Activated CD8-positive, alpha-beta memory T cell treated with anti-CD3 and anti-CD28 coated beads for 4 hours (primary cell): Measurements from ENCODE around the gene TNFAIP1.

ENCODE experiments used
- DNase-seq, 2 donors: peaks; one replicate each; pipeline ENCODE4 v3.0.0-alpha.2; 2020; ENCODE audit warnings: low read depth in 2 of 2

Gene TNFAIP1

GRCh38 chr17:28345419-28346198, 10.0 kb downstream of the TNFAIP1 start:
- DNase-seq: no peak

GRCh38 chr17:28346199-28346580, 10.6 kb downstream of the TNFAIP1 start:
- no peak for DNase-seq

GRCh38 chr17:28346746-28347246, 11.2 kb downstream of the TNFAIP1 start:
- DNase-seq: no peak

GRCh38 chr17:28347261-28347891, 11.8 kb downstream of the TNFAIP1 start:
- no peak for DNase-seq

GRCh38 chr17:28348979-28349378, 13.4 kb downstream of the TNFAIP1 start:
- DNase-seq: no peak

- no peak for DNase-seq
Measured at GRCh38 chr17:28350271-28350670, 14.7 kb downstream of the TNFAIP1 start.

- DNase-seq: peak; percentile 91 to 93
Measured at GRCh38 chr17:28357061-28357900, 21.7 kb downstream of the TNFAIP1 start, which contains the start of gene POLDIP2. POLDIP2 (minus strand) TSS chr17:28357527; CDS start chr17:28357448, 79 bp downstream.

- no peak for DNase-seq
Measured at GRCh38 chr17:28357901-28358197, 22.3 kb downstream of the TNFAIP1 start.

- DNase-seq: no peak
Measured at GRCh38 chr17:28363186-28363585, 27.6 kb downstream of the TNFAIP1 start.

GRCh38 chr17:28363776-28364650, 28.5 kb downstream of the TNFAIP1 start:
- no peak for DNase-seq

- no peak for DNase-seq
Measured at GRCh38 chr17:28364665-28365363, 29.3 kb downstream of the TNFAIP1 start, which contains the start of gene SEBOX. SEBOX (minus strand) TSS chr17:28365199; CDS start chr17:28365151, 48 bp downstream.

- DNase-seq: no peak
Measured at GRCh38 chr17:28365487-28365886, 29.9 kb downstream of the TNFAIP1 start.

- no peak for DNase-seq
Measured at GRCh38 chr17:28366605-28367004, 31.0 kb downstream of the TNFAIP1 start.

- no peak for DNase-seq
Measured at GRCh38 chr17:28367641-28368305, 32.2 kb downstream of the TNFAIP1 start.

GRCh38 chr17:28368306-28368831, 32.8 kb downstream of the TNFAIP1 start:
- no peak for DNase-seq

GRCh38 chr17:28368915-28369683, 33.5 kb downstream of the TNFAIP1 start:
- DNase-seq: no peak

GRCh38 chr17:28369684-28370034, 34.1 kb downstream of the TNFAIP1 start:
- DNase-seq: no peak

- DNase-seq: no peak
Measured at GRCh38 chr17:28370035-28370743, 34.6 kb downstream of the TNFAIP1 start, which contains the start of gene VTN. VTN (minus strand) TSS chr17:28370307; CDS start chr17:28370203, 104 bp downstream.
